Pancreas (tissue), 10 donors: ENCODE results near the gene OR51A7. TPM values are rescaled to one million over a fixed set of nuclear protein-coding genes. Genes with fewer than 3 reads are reported as not detected.
"Not testable (repeated sequence)": the region's sequence is repeated elsewhere in the genome, so short reads cannot be mapped to it uniquely, and the experiment has no call there.

ENCODE experiments used
- ATAC-seq, 4 donors: fragments of 200-7000 bp; cut with Tn5 transposase; one replicate each; pipeline versions ENCODE4 v1.8.0 to v1.9.1; 2020; ENCODE audit warnings: mild to moderate bottlenecking in 4 of 4, moderate library complexity in 4 of 4
- DNase-seq, 6 donors: peaks; one replicate each; pipeline ENCODE4 v3.0.0-alpha.2; 2020
- FAIRE-seq: peaks from 2 replicates; lab custom pipeline; 2012; peaks lifted over from hg19 to GRCh38; lab: Jason Lieb, UNC
- H3K27ac ChIP-seq, 4 donors: fragments of 200-600 bp; sonication (generic); 1 replicate in 3 of 4; 2 replicates in 1 of 4; pipeline versions ENCODE4 v1.5.0 to v1.8.0; 2020
- H3K27me3 ChIP-seq, 4 donors: fragments of 200-600 bp; one replicate each; pipeline ENCODE4 v1.8.0; 2021
- H3K36me3 ChIP-seq, 3 donors: fragments of 200-600 bp; sonication (generic) in 1 of 3; one replicate each; pipeline versions ENCODE4 v1.5.0 to v1.8.0; 2020 to 2021
- H3K4me1 ChIP-seq, 3 donors: fragments of 200-600 bp; one replicate each; pipeline ENCODE4 v1.8.0; 2021
- H3K4me3 ChIP-seq, 4 donors: fragments of 200-600 bp; sonication (generic) in 2 of 4; one replicate each; pipeline versions ENCODE4 v1.5.0 to v1.8.0; 2020 to 2021
- H3K9me3 ChIP-seq, 4 donors: fragments of 200-600 bp; one replicate each; pipeline ENCODE4 v1.8.0; 2021
- CTCF ChIP-seq, 4 donors: fragments of 200-600 bp; sonication (generic) in 3 of 4; IDR thresholded peaks; one replicate each; pipeline versions ENCODE4 v1.5.0 to v1.8.0; 2021; ENCODE audit warnings: antibody characterized with exemption in 4 of 4
- WGBS, 2 donors: extraction: QIAGEN DNeasy Blood & Tissue Kit; methylation state at CpG; one replicate each; pipeline ENCODE4 v1.1.7; 2013; 5-methylcytosine and 5-hydroxymethylcytosine counted together
- intact Hi-C, 3 donors: fragments of 100-400 bp; cut with DNase I; formaldehyde crosslinking; loops; one replicate each; pipeline versions ENCODE4 v1.11.1 to v1.14.2; 2022
- polyA plus RNA-seq, 2 donors: library from polyadenylated mRNA; stranded (reverse); fragments of 200-250 nt; gene quantifications; one replicate each; pipeline ENCODE4 v1.2.3, GENCODE V29; 2013
- total RNA-seq, 6 donors: library from RNA; stranded (reverse); fragmentation: NEBNext Ultra II Directional in 4 of 6; extraction: Animal tissue kit (Norgen Biotek cat#: 25700) in 4 of 6; gene quantifications; one replicate each; pipeline versions ENCODE4 v1.2.1 to v1.2.4, GENCODE V29; 2021 to 2023
- donor health status: healthy with polysubstance abuse.
- donor health status: DM: no; HTN: no; CAD: no; lungs with moderate emphysema.
- donor health status: DM: no; HTN: no; CAD: no.
- donor health status: control.
- donor health status: control.
- donor health status: Bipolar disorder and iron deficiency.
- donor health status: DM: yes; HTN: yes; CAD: no.
- donor health status: DM: no; HTN: no; CAD: no.
- donor health status: DM: no; HTN: no; CAD: no.
- donor health status: DM: yes; HTN: yes; CAD: no.

Gene OR51A7, protein sequence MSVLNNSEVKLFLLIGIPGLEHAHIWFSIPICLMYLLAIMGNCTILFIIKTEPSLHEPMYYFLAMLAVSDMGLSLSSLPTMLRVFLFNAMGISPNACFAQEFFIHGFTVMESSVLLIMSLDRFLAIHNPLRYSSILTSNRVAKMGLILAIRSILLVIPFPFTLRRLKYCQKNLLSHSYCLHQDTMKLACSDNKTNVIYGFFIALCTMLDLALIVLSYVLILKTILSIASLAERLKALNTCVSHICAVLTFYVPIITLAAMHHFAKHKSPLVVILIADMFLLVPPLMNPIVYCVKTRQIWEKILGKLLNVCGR
- total RNA-seq (not detected), polyA plus RNA-seq (not detected)

DNA sequence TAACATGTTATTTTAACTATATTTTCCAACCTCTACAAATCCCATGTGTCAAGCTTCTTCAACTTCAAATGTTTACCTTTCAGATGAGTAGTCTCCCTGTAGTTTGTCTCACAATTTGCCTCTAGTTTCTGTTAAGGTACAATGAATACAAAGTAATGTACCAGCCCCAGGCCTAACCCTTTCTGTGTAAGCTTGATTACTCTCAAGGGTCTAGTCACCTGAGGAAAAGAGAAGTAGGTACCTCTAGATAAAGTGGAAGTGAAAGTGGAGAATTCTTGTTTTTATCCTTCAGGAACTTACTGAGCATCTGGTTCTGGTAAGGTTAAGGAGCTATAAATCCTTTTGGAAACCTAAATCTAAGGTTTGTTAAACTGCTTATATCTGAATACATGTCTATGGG, at the start of gene OR51A7:
OR51A7 (plus strand) TSS at position 300 of the 400 bp plus-strand sequence. CDS start 3,587 bp downstream, outside the sequence.
- DNase-seq (no peak), ATAC-seq (no peak), FAIRE-seq (no peak)
- Histone ChIP-seq H3K27me3 (no peaks in the 10 kb centered on the region), H3K36me3 (no peaks in the 10 kb centered on the region), H3K27ac (no peak within 1 kb of the TSS), H3K4me1 (no peaks in the 10 kb centered on the region), H3K9me3 (no peaks in the 10 kb centered on the region), H3K4me3 (no peak within 1 kb of the TSS)
- no peak for TF ChIP-seq CTCF (IDR thresholded peaks at IDR 0.05)
- intact Hi-C loops, result no loop called here

- H3K36me3 ChIP-seq, intact Hi-C loops, DNase-seq, H3K27me3 ChIP-seq, H3K27ac ChIP-seq, FAIRE-seq, H3K4me1 ChIP-seq, H3K9me3 ChIP-seq, H3K4me3 ChIP-seq, ATAC-seq: not testable (repeated sequence)
- WGBS, 2 donors, result 79 to 89% methylated on average over 7 of the region's 7 CpGs
Observed at GRCh38 chr11:4854286-4854685, 49.3 kb upstream of the OR51A7 start.

DNA sequence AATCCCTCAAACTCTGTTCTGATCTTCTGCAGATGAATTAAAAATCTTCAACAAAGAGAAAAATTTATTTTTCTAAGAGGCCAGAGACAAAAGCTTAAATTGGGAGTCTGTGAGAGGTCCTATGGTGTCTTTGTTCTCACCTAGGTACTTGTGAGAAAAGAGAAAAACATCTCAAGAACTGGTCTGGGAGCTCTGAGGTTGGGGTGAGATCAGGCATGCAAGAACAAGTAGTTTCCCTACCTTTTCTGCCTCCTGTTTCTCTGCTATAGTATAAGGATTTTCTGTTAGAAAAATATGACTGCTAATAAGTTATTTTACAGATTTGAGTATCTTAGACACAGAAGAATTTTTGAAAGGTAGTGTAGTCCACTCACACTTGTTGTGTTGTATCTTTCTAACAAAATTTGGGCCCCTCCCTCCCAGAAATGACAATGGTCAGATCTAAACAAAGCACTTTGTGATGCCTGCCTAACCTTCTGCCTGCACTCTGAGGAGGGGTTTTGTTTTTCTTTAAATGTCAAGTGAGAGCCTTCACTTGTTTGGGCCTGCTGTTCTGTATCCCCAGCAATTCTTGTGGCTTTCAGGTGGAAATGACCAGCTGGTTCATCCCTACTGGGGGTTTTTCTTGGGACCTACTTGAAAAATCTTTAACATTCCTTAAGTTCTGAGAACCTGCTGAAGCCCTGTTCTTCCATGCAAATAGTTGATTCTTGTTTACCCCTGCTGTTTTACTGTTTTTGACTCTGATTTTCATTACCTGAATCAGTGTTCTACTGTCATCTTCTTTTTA, 40.9 kb upstream of the OR51A7 start:
- DNase-seq, result no peak
- no peaks in the 10 kb centered on the region for H3K9me3 ChIP-seq
- no peaks in the 10 kb centered on the region for H3K27me3 ChIP-seq
- no peak for ATAC-seq
- FAIRE-seq, result no peak
- H3K4me3 ChIP-seq, result no peak overlapping the region
- no peak for TF ChIP-seq CTCF (IDR thresholded peaks at IDR 0.05)
- intact Hi-C loops, result no loop called here
- no peak overlapping the region for H3K27ac ChIP-seq
- H3K4me1 ChIP-seq, result no peaks in the 10 kb centered on the region
- H3K36me3 ChIP-seq, result no peaks in the 10 kb centered on the region

GRCh38 chr11:4863876-4864275, 39.7 kb upstream of the OR51A7 start:
- TF ChIP-seq CTCF (IDR thresholded peaks at IDR 0.05), result no peak
- DNase-seq (no peak), ATAC-seq (no peak), FAIRE-seq (no peak)
- Histone ChIP-seq H3K27me3 (no peaks in the 10 kb centered on the region), H3K9me3 (no peaks in the 10 kb centered on the region), H3K4me3 (no peak overlapping the region), H3K36me3 (no peaks in the 10 kb centered on the region), H3K27ac (no peak overlapping the region), H3K4me1 (no peaks in the 10 kb centered on the region)
- WGBS, 2 donors, result 84 to 86% methylated on average over 4 of the region's 4 CpGs
- intact Hi-C loops, result no loop called here

DNA sequence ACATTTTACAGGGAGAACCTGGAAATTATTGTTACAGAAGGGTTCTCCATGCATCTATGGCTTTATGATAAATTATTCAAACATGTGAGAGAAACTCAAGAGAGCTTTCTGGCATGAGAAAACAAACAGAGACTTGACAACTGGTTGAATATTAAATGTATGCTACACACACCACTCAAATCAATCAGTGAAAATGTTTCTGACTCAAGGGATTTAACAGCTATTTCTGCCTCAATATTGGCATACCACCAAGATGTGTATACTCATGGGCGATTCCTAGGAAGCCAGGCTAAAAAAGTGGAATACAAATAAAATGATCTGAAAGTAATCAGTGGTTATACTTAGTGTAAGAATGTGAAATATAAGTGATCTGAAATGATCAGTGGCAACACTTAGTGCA, 37.7 kb upstream of the OR51A7 start:
- Histone ChIP-seq H3K4me3 (no peak overlapping the region), H3K4me1 (no peaks in the 10 kb centered on the region), H3K27me3 (no peaks in the 10 kb centered on the region), H3K9me3 (no peaks in the 10 kb centered on the region), H3K36me3 (no peaks in the 10 kb centered on the region), H3K27ac (no peak overlapping the region)
- WGBS, 2 donors, result 9 to 11% methylated on average over 1 of the region's 1 CpG
- FAIRE-seq (no peak), DNase-seq (no peak), ATAC-seq (no peak)
- TF ChIP-seq CTCF (IDR thresholded peaks at IDR 0.05), result no peak
- intact Hi-C loops, result no loop called here
